Testis (tissue), 2 donors: ENCODE data around the gene PAFAH1B1.

Experiments
- POLR2A ChIP-seq: fragments of 450-650 bp; IDR thresholded peaks from one replicate; pipeline ENCODE4 v1.6.1; 2017; ENCODE audit warnings: antibody characterized with exemption, mild to moderate bottlenecking, moderate library complexity
- TF ChIP-seq, protein P1 (sequence below), 3 experiments: fragments of 450-650 bp in 2 of 3; fragments of 200-600 bp in 1 of 3; sonication (generic) in 1 of 3; IDR thresholded peaks; one replicate each; pipeline ENCODE4 v1.5.1; 2016 to 2019; ENCODE audit warnings: antibody characterized with exemption in 3 of 3, mild to moderate bottlenecking in 2 of 3, moderate library complexity in 1 of 3

DNA sequence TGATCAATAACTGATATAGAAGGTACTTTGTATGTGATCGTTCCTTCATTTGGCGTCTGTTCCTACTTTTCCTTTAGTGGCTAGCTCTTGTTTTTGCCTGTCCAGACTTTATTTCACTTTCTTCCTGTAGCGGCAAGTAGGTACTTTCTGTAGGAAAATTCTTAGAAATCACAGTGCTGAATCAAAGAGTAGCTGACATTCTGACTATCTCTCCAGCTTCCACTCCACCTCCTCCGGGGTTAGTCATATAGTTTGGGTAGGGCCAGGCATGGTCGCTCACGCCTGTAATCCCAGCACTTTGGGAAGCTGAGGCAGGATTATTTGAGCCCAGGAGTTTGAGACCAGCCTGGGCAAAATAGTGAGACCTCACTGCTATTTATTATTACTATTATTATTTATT lies 29.9 kb upstream of the PAFAH1B1 start:
- TF ChIP-seq, protein P1, sequence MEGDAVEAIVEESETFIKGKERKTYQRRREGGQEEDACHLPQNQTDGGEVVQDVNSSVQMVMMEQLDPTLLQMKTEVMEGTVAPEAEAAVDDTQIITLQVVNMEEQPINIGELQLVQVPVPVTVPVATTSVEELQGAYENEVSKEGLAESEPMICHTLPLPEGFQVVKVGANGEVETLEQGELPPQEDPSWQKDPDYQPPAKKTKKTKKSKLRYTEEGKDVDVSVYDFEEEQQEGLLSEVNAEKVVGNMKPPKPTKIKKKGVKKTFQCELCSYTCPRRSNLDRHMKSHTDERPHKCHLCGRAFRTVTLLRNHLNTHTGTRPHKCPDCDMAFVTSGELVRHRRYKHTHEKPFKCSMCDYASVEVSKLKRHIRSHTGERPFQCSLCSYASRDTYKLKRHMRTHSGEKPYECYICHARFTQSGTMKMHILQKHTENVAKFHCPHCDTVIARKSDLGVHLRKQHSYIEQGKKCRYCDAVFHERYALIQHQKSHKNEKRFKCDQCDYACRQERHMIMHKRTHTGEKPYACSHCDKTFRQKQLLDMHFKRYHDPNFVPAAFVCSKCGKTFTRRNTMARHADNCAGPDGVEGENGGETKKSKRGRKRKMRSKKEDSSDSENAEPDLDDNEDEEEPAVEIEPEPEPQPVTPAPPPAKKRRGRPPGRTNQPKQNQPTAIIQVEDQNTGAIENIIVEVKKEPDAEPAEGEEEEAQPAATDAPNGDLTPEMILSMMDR (IDR thresholded peaks at IDR 0.05) = no peak
- TF ChIP-seq POLR2A = no peak
